GM19240 (cell line): ENCODE results near the gene CCDC137.

Experiments
- DNase-seq: peaks from one replicate; pipeline ENCODE4 v3.0.0; 2011; ENCODE audit warnings: low spot score; ENCODE audit not compliant: insufficient read length

The CCDC137 gene

DNA sequence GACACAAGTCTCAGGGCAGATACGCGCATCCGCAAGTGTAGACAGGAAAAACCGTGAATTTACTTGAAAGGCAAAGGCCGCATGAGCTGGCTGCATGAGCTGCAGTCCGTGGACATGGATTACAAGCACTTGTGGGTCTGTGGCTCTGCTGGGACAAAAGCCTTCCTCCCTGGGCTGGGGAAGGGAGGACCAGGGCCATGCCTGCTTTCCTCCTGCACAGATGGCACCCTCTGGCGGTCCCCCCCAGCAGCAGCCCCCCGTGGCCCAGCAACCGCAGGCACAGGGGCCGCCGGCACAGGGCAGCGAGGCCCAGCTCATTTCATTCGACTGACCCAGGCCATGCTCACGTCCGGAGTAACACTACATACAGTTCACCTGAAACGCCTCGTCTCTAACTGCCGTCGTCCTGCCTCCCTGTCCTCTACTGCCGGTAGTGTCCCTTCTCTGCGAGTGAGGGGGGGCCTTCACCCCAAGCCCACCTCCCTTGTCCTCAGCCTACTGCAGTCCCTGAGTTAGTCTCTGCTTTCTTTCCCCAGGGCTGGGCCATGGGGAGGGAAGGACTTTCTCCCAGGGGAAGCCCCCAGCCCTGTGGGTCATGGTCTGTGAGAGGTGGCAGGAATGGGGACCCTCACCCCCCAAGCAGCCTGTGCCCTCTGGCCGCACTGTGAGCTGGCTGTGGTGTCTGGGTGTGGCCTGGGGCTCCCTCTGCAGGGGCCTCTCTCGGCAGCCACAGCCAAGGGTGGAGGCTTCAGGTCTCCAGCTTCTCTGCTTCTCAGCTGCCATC, 34.9 kb downstream of the CCDC137 start:
- DNase-seq = no peak

DNA sequence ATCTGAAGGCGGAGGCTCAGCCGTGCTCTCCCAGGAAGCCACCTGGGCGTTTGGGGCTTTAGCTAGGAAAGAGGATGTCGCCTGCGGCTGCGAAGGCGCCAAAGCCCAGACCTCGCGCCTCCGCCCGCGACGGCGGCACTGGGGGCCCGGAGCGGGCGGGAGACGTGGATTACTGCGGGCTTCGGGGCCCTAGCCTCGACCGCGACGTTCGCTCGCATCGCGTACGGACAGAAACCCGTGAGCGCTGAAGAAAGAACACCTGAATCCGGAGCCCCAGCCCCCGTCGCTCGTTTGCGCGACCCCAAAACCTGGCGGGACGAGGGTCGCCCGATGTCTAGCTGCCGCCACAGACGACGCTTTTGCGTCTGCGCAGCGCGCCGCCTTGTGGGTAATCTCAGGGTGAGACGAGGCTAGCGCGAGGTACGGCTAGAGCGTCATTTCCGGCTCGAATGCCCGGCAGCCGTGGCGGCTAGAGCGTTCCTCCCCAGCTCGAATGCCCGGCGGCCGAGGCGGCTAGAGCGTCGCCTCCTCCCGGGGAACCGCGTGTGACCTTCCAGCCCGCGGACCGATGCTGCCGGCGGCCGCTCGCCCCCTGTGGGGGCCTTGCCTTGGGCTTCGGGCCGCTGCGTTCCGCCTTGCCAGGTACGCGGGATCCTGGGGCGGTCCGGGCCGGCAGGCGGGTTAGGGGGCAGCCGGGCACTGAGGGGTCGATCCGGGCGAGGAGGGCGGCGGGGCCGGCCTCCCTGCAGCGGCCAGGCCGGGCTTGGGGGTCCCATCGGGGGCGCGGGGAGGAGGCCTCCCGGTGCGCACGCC, 36.6 kb downstream of the CCDC137 start, which contains the start of gene MRPL12:
Gene MRPL12, plus strand, starts transcription at position 434 of the 813 bp plus-strand sequence. Its CDS starts 135 bp downstream, at position 569.
- peak; percentile 100 for DNase-seq

DNA sequence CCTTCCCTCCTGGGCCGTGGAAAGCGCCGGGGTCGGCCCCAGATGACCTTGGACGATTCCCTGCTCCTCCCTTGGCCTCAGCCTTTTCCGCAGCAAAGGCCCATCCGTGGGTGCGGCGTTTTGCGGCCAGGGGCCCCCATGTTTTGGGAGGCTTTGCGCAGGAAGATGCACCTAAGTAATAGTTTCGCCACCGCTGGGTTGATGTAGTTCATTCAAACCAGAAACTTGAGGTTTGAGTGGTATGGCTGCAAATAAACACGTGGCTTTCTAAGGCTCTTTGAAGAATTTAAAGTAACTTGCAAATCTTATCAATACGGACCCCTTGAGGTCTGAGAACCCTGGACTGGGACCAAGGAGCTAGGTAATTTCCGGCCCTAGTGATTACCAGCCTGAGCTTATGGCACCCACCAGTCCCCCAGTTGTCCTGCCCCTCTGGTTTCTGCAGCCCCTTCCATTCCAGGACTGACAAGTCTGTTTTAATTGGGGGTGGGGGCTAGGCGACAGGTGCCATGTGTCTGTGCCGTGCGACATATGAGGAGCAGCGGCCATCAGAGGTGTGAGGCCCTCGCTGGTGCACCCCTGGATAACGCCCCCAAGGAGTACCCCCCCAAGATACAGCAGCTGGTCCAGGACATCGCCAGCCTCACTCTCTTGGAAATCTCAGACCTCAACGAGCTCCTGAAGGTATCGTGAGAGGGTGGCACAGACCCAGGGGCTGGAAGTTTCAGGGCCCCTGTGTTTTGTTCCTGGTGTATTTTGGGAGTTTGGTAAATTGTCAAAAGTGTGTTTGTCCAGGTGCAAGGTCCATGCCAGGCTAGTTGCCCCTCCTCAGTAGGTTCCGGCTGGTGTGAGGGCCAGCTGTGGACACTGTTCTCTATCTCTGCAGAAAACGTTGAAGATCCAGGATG, 37.5 kb downstream of the CCDC137 start:
- DNase-seq = no peak

DNA sequence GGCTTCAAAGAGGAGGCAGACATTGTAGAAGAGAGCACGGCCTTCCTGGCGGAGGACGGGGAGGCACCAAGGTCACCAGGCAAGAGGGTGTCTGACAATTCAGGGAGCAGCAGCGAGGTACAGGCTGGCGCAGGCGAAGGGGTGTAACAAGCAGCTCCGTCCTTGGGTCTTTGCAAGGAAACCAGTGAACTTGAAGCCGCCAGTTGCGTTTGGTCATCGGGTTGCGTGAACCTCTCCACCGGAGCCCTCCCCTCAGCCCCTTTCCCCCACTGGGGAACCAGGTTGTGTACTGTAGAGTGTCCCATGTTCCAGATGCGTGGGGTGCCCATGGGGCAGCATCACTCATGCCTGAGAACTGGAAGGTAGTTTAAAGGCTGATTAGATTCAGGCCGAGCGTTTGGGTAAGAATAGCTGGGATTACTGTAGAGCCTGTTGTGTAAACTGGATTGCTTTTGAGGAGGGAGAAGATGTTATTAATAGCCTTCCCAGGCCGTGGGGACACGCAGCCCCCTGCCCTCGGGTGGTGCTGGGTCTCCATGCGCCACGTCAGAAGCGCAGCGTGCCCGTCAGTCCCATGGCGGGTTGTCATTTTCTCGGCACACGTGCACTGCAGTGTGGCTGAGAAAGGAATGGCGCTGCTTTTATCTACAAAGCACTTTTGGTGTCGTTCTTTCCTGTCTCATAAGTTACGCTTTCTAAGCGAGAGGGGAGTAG, 39.1 kb downstream of the CCDC137 start:
- no peak for DNase-seq

DNA sequence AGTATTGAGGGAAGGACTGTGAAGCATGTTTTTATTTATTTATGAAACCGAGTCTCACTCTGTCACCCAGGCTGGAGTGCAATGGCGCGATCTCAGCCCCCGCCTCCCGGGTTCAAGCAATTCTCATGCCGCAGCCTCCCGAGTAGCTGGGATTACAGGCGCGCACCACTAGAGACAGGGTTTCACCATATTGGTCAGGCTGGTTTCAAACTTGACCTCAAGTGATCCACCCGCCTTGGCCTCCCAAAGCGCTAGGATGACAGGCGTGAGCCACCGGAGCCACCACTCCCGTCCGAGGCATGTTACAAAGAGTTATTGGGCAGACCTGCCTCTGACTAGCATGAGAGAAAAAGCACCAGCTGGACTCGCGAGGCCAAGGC, 39.7 kb downstream of the CCDC137 start:
- DNase-seq = no peak

DNA sequence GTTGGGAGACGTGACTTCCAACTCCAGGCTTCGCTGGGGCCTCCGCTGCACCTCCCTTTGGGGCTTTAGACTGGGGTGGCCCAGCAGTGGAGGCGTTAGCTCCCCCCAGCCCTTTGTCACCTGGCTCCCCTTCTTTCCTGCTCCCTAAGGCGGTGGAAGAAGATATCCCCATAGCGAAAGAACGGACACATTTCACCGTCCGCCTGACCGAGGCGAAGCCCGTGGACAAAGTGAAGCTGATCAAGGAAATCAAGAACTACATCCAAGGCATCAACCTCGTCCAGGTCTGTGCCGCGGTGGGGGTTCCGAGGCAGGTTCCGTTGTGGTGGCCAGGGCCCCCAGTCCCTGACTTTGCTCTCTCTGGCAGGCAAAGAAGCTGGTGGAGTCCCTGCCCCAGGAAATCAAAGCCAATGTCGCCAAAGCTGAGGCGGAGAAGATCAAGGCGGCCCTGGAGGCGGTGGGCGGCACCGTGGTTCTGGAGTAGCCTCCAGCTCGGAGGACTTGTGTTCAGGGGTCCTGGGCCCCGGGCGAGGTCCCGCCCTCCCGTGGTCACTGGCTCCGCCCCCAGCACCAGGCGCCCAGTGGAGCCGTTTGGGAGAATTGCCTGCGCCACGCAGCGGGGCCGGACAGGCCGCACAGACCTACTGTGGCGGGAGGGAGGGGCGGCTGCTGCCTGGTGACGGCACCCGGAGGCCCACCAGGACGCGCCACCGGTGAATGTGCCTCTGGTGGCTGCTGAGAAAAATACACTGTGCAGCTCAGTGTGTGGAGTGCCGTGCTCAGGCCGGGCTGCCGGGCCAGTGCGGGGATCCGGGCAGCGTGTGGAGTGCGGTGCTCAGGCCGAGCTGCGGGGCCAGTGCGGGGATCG, 40.5 kb downstream of the CCDC137 start:
- DNase-seq = no peak

DNA sequence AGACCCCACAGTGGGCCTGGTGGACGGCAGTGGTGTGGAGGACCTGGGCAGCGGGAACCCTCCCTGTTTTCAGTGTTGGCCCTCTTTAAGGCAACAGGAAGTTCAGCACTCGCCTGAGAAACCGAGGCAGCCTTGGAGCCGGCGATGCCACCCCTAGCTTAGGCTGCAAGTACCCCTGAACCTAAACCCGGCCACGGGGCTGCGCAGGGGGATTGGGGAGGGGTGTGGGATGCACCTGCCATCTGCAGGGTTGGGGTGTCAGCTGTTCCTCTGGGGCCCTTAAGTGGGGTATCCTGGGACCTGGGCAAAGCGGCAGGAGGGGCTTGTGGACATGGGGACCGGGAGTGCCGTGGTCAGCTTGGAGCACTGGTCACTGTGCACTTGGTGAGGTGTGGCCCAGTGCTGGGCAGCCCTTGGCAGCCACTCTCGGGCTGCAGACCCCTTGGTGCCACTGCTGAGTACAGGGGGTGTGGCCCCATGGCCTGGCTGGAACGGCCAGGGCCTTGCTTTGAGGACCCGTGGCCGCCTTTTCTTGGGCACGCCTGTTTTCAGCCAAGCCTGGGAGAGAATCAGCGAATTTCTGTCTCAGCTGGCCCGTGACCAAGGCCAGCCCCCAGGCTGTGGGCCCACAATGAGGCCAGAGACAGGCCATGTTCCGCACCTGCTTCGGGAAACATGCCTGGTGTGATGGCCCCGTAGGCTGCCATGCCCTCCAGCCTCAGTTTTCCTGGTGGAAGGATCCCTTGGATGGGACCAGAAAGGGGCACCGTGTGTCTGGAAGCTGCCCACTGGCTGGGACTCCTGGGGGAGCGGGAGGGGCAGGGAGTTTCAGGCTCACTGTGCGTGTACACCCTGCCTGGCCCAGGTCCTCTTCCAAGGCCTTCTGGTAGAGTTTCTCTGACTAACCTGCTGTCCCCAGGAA, 41.4 kb downstream of the CCDC137 start:
- DNase-seq = no peak

DNA sequence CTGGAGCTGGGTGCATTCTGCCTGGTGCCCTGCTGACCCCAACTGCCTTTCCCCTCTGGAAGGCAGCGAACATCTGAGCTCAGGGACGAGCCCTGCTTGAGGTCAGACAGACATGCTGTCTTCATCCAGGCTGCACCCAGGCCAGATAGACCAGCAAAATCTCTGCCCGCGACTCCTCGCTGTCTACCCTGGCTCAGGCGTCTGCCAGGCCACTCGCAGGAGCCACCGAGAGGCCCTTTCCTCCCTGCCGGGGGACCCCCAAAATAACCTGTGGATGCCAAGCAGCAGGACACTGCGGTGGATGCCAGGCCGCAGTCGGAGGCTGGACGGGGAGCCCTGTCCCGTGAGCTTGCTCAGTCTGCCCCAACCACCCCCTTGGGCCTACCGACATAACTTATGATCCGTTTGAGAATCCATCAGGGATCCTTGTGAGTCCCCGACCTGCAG, 42.2 kb downstream of the CCDC137 start:
- DNase-seq = no peak

DNA sequence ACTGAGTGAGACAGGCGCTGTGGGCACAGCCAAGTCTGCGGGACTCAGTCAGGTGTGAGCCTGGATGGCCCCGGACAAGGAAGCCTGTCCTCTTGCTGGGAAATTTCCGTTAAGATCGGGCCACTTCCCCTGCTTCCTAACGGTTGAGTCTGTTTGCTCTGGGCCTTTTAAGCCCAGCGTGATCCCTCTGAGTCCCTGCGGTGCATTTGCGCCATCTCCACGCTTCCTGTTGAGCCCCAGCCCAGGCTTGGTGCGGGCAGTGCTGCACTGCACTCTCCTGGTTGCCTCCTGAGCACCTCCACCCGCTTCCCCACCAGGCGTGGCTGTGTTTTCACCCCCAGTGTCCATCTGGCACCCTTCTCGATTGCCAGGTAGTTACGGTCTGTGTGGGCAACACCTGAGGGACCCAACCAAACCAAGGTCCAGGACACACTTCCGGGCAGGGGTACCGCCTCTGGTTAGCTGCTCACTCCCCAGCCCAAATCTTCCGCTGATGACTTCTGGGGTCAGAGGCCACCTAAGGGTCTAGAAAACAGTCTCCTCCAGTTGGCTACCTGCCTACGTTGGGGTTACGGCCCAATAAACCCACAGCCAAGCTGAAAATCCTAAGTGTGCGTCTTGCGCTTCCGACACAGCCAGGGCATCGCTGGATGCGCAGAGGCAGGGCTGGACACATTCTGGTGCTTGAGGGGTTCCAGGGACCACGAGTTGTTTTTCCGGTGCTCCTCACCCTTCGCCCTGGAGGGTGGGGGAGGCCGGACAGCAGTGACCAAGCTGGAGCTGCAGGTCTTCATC, 44.2 kb downstream of the CCDC137 start:
- no peak for DNase-seq

DNA sequence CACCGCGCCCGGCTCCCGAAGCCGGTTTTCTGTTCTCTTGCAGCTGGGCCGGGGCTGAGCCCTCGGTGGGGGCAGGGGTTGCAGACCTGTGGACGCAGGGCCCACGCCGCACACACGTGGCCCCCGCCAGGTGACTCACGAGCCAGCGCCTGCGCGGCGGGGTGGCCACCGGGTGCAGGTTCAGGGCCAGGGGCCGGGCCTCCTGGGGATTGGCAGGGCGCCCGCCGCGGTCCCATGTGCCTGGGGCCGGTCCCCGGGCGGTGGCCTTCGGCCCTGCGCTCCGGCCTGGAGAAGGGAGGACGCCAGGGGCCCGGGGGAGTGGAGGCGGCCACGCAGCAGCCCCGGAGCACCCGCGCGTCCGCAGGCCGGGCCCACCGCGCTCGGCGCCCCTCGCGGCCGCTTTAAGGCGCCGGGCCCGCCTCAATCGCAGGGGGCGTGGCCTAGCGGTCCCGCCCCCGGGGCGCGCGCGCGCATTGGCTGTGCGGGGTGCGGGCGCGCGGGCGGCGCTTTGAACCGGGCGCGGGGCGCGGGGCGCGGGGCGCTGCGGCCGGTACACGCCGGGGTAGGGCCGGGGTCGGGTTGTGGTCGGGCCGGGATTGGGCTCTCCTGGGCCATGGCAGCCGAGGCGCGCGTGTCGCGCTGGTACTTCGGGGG, 45.4 kb downstream of the CCDC137 start, which contains the start of gene SLC25A10:
Gene SLC25A10, plus strand, starts transcription at position 471 of the 654 bp plus-strand sequence. Its CDS starts 143 bp downstream, at position 614.
- DNase-seq = peak; percentile 82

DNA sequence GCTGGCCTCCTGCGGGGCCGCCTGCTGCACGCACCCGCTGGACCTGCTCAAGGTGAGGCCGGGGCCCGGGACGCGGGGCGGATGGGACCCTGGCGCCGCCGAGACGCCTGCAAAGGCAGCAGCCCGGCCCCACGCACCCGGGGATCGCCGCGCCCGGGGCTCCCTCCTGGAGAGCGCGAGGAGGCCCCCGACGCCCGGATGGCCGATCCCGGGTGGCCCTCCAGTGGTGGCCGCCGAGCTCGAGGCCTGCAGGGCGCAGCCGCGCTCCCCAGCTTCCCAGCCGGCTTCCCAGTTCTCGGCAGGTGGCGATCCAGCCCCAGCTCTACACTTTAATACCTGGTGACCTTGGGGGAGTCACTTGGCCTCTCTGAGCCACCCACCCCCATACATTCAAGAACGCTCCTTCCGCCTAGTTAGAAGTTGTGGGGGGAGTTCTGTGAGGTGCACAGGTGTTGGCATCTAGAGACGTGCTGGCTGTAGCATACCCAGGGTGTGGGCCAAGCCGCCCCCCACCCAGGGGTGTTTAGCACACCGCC, 46.0 kb downstream of the CCDC137 start:
- no peak for DNase-seq

DNA sequence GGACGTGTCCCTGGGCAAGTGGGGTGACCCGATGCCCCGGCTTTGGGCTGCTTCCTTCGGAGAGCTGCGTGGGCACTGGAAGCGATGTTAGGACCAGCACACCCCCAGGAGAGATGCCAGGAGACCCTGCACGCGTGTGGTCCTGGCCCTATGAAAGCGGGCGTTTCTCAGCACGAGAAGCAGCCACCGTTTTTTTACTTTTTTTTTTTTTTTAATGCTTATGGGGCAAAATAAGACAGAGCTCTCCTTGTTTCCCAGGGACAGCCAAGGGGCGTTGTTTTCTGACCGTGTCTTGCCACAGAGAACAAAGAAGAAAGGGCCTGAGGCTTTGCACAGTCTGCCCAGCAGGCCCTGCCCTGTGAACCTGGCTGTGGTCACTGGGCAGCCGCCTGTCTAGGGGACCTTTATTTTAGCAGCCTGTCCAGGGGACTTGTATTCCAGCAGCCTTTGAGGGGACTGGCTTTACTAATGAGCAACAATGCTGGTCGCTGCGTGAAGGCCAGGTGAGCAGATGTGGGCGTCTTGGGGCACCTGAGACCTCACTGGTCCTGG, 46.5 kb downstream of the CCDC137 start:
- no peak for DNase-seq

DNA sequence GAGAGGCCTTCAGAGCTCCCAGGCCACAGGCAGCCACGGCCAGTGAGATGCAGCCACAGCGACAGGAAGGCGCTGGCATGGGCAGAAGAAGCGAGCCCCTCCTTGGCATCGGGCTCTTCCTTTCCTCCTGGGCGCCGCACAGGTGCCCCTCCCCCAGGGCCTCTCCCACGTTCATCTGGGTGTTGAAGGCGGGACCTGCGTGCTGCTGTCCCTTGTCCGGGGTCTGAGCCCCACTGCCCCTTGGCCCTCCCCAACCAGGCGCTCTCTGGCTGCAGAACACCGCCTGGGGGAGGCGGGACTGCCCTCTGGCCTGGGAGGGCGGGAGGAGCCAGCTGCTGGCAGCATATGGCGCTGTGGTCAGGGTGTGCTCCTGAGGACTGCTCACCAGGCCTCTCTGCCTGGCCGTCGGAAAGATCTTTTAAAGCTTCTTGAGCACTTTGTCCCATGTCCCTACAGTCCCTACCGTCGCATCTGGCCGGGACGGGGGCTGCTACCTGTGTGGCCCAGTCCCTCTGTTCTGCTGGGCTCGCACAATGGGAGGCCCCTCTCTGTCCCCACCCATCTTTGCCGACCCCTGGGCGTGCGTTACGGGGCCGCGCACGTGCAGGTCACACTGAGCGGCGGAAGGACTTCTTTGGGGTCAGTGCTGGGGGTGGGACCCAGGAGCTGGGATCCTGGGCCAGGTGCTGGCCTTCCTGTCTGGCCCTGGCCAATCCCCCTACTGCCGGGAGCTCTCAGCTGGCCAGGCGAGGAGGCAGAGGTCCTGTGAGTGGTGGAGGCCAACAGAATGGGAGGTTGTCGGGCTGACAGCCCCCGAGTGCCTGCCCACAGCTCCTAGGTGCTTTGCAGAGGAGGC, 47.2 kb downstream of the CCDC137 start:
- DNase-seq = no peak

DNA sequence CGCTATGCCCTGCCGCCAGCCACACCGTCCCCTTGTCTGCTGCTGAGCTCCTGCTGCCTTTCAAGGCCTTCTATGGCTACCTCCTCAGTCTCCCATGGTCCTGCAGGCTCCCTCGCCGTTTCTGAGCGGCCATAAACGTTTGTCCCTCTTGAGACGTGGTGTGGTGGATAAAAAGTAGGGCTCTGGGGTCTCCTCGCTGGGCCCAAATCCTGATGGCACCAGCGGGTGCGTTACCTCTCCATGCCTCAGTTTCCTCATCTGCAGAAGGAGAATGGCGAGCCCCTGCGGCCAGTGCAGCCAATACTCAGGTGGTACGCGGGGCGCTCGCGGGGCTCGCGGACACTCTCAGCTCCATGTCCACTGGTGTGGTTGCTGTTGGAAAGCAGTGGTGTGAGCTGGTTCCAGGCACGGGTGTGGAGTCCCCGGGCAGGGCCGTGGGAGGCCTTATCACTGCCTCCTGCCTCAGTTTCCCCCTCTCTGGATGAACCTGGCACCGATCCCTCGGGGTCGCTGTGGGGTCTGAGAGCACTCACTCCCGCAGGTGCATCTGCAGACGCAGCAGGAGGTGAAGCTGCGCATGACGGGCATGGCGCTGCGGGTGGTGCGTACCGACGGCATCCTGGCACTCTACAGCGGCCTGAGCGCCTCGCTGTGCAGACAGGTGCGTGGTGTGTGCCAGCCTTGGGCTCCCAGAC, 48.0 kb downstream of the CCDC137 start:
- DNase-seq = no peak
